HEK293 (cell line): ENCODE measurements around the gene ROR2.

Source experiments
- CTCF ChIA-PET: fragments of 350-600 bp; formaldehyde crosslinking; extraction: SDS; loops from one replicate; lab custom pipeline; 2021; ENCODE audit warnings: antibody characterized with exemption; lab: Yijun Ruan, JAX
- POLR2A ChIA-PET: fragments of 300-600 bp; formaldehyde crosslinking; extraction: SDS; loops from one replicate; lab custom pipeline; 2020; ENCODE audit warnings: antibody characterized with exemption, inconsistent platforms; lab: Yijun Ruan, JAX
- H3K27ac ChIP-seq: fragments of 200-500 bp; sonication (Bioruptor generic); 2 replicates; pipeline ENCODE4 v1.5.1; 2014; ENCODE audit warnings: low read depth, low read length, control low read depth, inconsistent platforms; ENCODE audit errors: extremely low read depth
- H3K36me3 ChIP-seq, 2 experiments: fragments of 200-500 bp in 1 of 2; sonication (Bioruptor generic) in 1 of 2; 1 replicate in 1 of 2; 2 replicates in 1 of 2; pipeline ENCODE4 v1.5.1; 2014 to 2017; ENCODE audit warnings: inconsistent platforms in 2 of 2, low read length in 2 of 2; ENCODE audit not compliant: control insufficient read depth in 2 of 2, insufficient read depth in 1 of 2
- H3K4me1 ChIP-seq: fragments of 200-500 bp; sonication (Bioruptor generic); 2 replicates; pipeline ENCODE4 v1.5.1; 2014; ENCODE audit warnings: mild to moderate bottlenecking, low read length, inconsistent platforms; ENCODE audit not compliant: control insufficient read depth, insufficient read depth
- H3K4me3 ChIP-seq: 2 replicates; pipeline ENCODE4 v1.5.1; 2011; ENCODE audit warnings: low read depth, mild to moderate bottlenecking, control low read depth, low read length, moderate library complexity
- H3K9me3 ChIP-seq: fragments of 200-500 bp; sonication (Bioruptor generic); 2 replicates; pipeline ENCODE4 v1.5.1; 2014; ENCODE audit warnings: low read depth, low read length, inconsistent platforms; ENCODE audit not compliant: control insufficient read depth, insufficient read depth
- HOXD13 ChIP-seq: sonication (generic); formaldehyde crosslinking; IDR thresholded peaks from 2 replicates; pipeline ENCODE4 v1.8.0; 2022; ENCODE audit warnings: missing genetic modification reagents, borderline replicate concordance
- KLF1 ChIP-seq: fragments of 450-650 bp; formaldehyde crosslinking; IDR thresholded peaks from 2 replicates; pipeline ENCODE4 v1.5.1; 2016; ENCODE audit warnings: missing biosample characterization, missing genetic modification characterization
- MEIS1 ChIP-seq: sonication (generic); formaldehyde crosslinking; IDR thresholded peaks from 2 replicates; pipeline ENCODE4 v1.8.1; 2022; ENCODE audit warnings: missing genetic modification reagents, mild to moderate bottlenecking, borderline replicate concordance
- MZF1 ChIP-seq: fragments of 450-650 bp; formaldehyde crosslinking; IDR thresholded peaks from 2 replicates; pipeline ENCODE4 v1.5.1; 2017; ENCODE audit warnings: missing biosample characterization, missing genetic modification characterization, borderline replicate concordance
- SALL2 ChIP-seq: fragments of 450-650 bp; formaldehyde crosslinking; IDR thresholded peaks from 2 replicates; pipeline ENCODE4 v1.5.0; 2017; ENCODE audit warnings: missing biosample characterization, mild to moderate bottlenecking, missing genetic modification characterization, borderline replicate concordance
- SCRT1 ChIP-seq: fragments of 450-650 bp; formaldehyde crosslinking; IDR thresholded peaks from 2 replicates; pipeline ENCODE4 v1.5.1; 2016; ENCODE audit warnings: missing biosample characterization, missing genetic modification characterization, borderline replicate concordance
- TRIM28 ChIP-seq: IDR thresholded peaks from 2 replicates; pipeline ENCODE4 v1.6.1; 2011; ENCODE audit warnings: low read length, control low read depth, borderline replicate concordance
- YY2 ChIP-seq: fragments of 450-650 bp; formaldehyde crosslinking; IDR thresholded peaks from 2 replicates; pipeline ENCODE4 v1.5.1; 2016; ENCODE audit warnings: missing biosample characterization, missing genetic modification characterization
- ZBTB21 ChIP-seq: fragments of 450-650 bp; formaldehyde crosslinking; IDR thresholded peaks from 2 replicates; pipeline ENCODE4 v1.5.1; 2017; ENCODE audit warnings: missing biosample characterization, missing genetic modification characterization
- ZEB2 ChIP-seq: fragments of 450-650 bp; formaldehyde crosslinking; IDR thresholded peaks from 2 replicates; pipeline ENCODE4 v1.5.1; 2016; ENCODE audit warnings: missing biosample characterization, missing genetic modification characterization
- ZNF140 ChIP-seq: fragments of 450-650 bp; formaldehyde crosslinking; IDR thresholded peaks from 2 replicates; pipeline ENCODE4 v1.5.1; 2016; ENCODE audit warnings: missing biosample characterization, missing genetic modification characterization
- ZNF157 ChIP-seq: fragments of 450-650 bp; formaldehyde crosslinking; IDR thresholded peaks from 2 replicates; pipeline ENCODE4 v1.5.1; 2016; ENCODE audit warnings: missing biosample characterization, missing genetic modification characterization
- ZNF211 ChIP-seq: fragments of 450-650 bp; formaldehyde crosslinking; IDR thresholded peaks from 2 replicates; pipeline ENCODE4 v1.5.1; 2016; ENCODE audit warnings: low read depth, missing biosample characterization, missing genetic modification characterization
- ZNF324 ChIP-seq: fragments of 450-650 bp; formaldehyde crosslinking; IDR thresholded peaks from 2 replicates; pipeline ENCODE4 v1.5.1; 2016; ENCODE audit warnings: missing biosample characterization, missing genetic modification characterization
- ZNF350 ChIP-seq: fragments of 450-650 bp; formaldehyde crosslinking; IDR thresholded peaks from 2 replicates; pipeline ENCODE4 v1.5.0; 2017; ENCODE audit warnings: missing biosample characterization, mild to moderate bottlenecking, missing genetic modification characterization
- ZNF391 ChIP-seq: fragments of 450-650 bp; formaldehyde crosslinking; IDR thresholded peaks from 2 replicates; pipeline ENCODE4 v1.5.1; 2016; ENCODE audit warnings: low read depth, missing biosample characterization, missing genetic modification characterization, borderline replicate concordance
- ZNF473 ChIP-seq: fragments of 450-650 bp; formaldehyde crosslinking; IDR thresholded peaks from 2 replicates; pipeline ENCODE4 v1.5.1; 2017; ENCODE audit warnings: missing biosample characterization, missing genetic modification characterization
- ZNF530 ChIP-seq: fragments of 450-650 bp; formaldehyde crosslinking; IDR thresholded peaks from 2 replicates; pipeline ENCODE4 v1.5.1; 2016; ENCODE audit warnings: low read depth, missing biosample characterization, missing genetic modification characterization
- ZNF571 ChIP-seq: fragments of 450-650 bp; formaldehyde crosslinking; IDR thresholded peaks from 2 replicates; pipeline ENCODE4 v1.5.0; 2017; ENCODE audit warnings: missing biosample characterization, missing genetic modification characterization
- ZNF610 ChIP-seq: fragments of 450-650 bp; formaldehyde crosslinking; IDR thresholded peaks from 2 replicates; pipeline ENCODE4 v1.5.1; 2016; ENCODE audit warnings: missing biosample characterization, missing genetic modification characterization, borderline replicate concordance
- ZNF664 ChIP-seq: fragments of 450-650 bp; formaldehyde crosslinking; IDR thresholded peaks from 2 replicates; pipeline ENCODE4 v1.5.1; 2016; ENCODE audit warnings: missing biosample characterization, missing genetic modification characterization
- ZNF707 ChIP-seq: fragments of 450-650 bp; formaldehyde crosslinking; IDR thresholded peaks from 2 replicates; pipeline ENCODE4 v1.5.1; 2016; ENCODE audit warnings: missing biosample characterization, missing genetic modification characterization
- ZNF768 ChIP-seq: fragments of 450-650 bp; formaldehyde crosslinking; IDR thresholded peaks from 2 replicates; pipeline ENCODE4 v1.5.1; 2018; ENCODE audit warnings: missing biosample characterization, mild to moderate bottlenecking, missing genetic modification characterization
- TF ChIP-seq, protein P1 (sequence below): fragments of 450-650 bp; formaldehyde crosslinking; conservative IDR thresholded peaks from 2 replicates; pipeline ENCODE4 v1.5.1; 2016; ENCODE audit warnings: low read depth, missing biosample characterization, missing genetic modification characterization
- TF ChIP-seq, protein P2 (sequence below): fragments of 450-650 bp; formaldehyde crosslinking; IDR thresholded peaks from 2 replicates; pipeline ENCODE4 v1.5.1; 2017; ENCODE audit warnings: missing biosample characterization, missing genetic modification characterization
- TF ChIP-seq, protein P3 (sequence below): fragments of 450-650 bp; formaldehyde crosslinking; IDR thresholded peaks from 2 replicates; pipeline ENCODE4; 2016; ENCODE audit warnings: missing biosample characterization, missing genetic modification characterization
- TF ChIP-seq, protein P4 (sequence below): fragments of 450-650 bp; formaldehyde crosslinking; IDR thresholded peaks from 2 replicates; pipeline ENCODE4 v1.5.1; 2017; ENCODE audit warnings: missing biosample characterization, missing genetic modification characterization

The ROR2 gene

DNA sequence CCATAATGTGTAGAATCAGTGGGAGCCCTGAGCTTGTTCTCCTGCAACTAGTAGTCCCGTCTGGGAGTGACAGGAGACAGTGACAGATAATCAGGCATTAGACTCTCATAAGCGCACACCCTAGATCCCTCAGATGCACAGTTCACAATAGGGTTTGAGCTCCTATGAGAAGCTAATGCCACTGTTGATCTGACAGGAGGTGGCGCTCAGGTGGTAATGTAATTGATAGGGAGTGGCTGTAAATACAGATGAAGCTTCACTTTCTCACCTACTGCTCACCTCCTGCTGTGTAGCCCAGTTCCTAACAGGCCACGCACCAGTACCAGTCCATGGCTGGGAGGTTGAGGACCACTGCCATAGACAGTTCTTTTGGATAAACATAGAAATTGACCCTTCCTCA, 188.7 kb downstream of the ROR2 start:
- H3K36me3 ChIP-seq, result peaks cover 0 to 3% of the 10 kb centered on the region in 2 experiments; a peak in 1 of 3 replicates
- no peak overlapping the region for H3K27ac ChIP-seq
- ChIA-PET CTCF (interaction anchor here (0.6 to 5.1 kb wide), 5 partner anchors 10 to 291 kb away, joined by 3 to 18 read pairs (median 7); partner anchors contain the start of gene ROR2), POLR2A (no interaction called here)
- H3K4me3 ChIP-seq, result no peak overlapping the region
- H3K9me3 ChIP-seq, result no peaks in the 10 kb centered on the region
- no peak for TF ChIP-seq ZNF664 (tag by site-specific recombination)
- no peak for TF ChIP-seq ZNF768 (tag by site-specific recombination)
- TF ChIP-seq ZBTB21 (tag by site-specific recombination), result no peak
- no peak for TF ChIP-seq ZNF391 (tag by site-specific recombination)
- TF ChIP-seq ZNF610 (tag by site-specific recombination), result no peak
- no peak for TF ChIP-seq ZNF571 (tag by site-specific recombination)
- TF ChIP-seq, protein P1, sequence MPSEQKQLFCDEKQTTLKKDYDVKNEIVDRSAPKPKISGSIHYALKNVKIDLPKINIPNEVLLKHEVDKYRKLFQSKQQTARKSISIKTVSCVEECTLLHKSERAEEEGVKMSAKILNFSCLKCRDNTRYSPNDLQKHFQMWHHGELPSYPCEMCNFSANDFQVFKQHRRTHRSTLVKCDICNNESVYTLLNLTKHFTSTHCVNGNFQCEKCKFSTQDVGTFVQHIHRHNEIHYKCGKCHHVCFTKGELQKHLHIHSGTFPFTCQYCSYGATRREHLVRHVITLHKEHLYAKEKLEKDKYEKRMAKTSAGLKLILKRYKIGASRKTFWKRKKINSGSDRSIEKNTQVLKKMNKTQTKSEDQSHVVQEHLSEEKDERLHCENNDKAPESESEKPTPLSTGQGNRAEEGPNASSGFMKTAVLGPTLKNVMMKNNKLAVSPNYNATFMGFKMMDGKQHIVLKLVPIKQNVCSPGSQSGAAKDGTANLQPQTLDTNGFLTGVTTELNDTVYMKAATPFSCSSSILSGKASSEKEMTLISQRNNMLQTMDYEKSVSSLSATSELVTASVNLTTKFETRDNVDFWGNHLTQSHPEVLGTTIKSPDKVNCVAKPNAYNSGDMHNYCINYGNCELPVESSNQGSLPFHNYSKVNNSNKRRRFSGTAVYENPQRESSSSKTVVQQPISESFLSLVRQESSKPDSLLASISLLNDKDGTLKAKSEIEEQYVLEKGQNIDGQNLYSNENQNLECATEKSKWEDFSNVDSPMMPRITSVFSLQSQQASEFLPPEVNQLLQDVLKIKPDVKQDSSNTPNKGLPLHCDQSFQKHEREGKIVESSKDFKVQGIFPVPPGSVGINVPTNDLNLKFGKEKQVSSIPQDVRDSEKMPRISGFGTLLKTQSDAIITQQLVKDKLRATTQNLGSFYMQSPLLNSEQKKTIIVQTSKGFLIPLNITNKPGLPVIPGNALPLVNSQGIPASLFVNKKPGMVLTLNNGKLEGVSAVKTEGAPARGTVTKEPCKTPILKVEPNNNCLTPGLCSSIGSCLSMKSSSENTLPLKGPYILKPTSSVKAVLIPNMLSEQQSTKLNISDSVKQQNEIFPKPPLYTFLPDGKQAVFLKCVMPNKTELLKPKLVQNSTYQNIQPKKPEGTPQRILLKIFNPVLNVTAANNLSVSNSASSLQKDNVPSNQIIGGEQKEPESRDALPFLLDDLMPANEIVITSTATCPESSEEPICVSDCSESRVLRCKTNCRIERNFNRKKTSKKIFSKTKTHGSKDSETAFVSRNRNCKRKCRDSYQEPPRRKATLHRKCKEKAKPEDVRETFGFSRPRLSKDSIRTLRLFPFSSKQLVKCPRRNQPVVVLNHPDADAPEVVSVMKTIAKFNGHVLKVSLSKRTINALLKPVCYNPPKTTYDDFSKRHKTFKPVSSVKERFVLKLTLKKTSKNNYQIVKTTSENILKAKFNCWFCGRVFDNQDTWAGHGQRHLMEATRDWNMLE (tag by site-specific recombination), result no peak
- TF ChIP-seq, protein P2, sequence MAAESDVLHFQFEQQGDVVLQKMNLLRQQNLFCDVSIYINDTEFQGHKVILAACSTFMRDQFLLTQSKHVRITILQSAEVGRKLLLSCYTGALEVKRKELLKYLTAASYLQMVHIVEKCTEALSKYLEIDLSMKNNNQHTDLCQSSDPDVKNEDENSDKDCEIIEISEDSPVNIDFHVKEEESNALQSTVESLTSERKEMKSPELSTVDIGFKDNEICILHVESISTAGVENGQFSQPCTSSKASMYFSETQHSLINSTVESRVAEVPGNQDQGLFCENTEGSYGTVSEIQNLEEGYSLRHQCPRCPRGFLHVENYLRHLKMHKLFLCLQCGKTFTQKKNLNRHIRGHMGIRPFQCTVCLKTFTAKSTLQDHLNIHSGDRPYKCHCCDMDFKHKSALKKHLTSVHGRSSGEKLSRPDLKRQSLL (tag by site-specific recombination), result no peak
- TF ChIP-seq ZNF157 (tag by site-specific recombination), result no peak
- H3K4me1 ChIP-seq, result no peaks in the 10 kb centered on the region

DNA sequence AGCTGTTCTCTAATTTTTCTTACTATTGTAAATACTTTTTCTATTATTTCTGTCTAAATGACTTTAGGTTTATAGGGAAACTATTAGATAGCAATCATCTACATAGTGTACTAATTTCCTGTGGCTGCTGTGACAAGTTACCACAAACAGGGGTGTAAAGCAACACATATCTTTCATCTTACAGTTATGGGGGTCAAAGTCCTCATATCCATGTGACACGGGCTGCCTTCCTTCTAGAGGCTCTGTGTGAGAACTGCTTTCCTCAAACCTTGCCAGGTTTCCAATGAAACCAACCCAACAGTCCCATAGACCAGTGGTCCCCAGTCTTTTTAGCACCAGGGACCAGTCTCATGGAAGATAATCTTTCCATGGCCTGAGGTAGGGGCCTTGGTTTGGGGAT, 189.1 kb downstream of the ROR2 start:
- TF ChIP-seq ZNF707 (tag by site-specific recombination) (no peak), SALL2 (tag by site-specific recombination) (no peak), ZNF350 (tag by site-specific recombination) (no peak), YY2 (tag by site-specific recombination) (no peak), SCRT1 (tag by site-specific recombination) (no peak), ZNF473 (tag by site-specific recombination) (no peak), MZF1 (tag by site-specific recombination) (no peak), ZNF610 (tag by site-specific recombination) (no peak), KLF1 (no peak), MEIS1 (no peak), HOXD13 (no peak), ZNF530 (tag by site-specific recombination) (no peak), TRIM28 (no peak), ZNF324 (tag by site-specific recombination) (no peak), ZNF140 (no peak), ZNF211 (tag by site-specific recombination) (no peak), ZEB2 (tag by site-specific recombination) (no peak)
- TF ChIP-seq, protein P3, sequence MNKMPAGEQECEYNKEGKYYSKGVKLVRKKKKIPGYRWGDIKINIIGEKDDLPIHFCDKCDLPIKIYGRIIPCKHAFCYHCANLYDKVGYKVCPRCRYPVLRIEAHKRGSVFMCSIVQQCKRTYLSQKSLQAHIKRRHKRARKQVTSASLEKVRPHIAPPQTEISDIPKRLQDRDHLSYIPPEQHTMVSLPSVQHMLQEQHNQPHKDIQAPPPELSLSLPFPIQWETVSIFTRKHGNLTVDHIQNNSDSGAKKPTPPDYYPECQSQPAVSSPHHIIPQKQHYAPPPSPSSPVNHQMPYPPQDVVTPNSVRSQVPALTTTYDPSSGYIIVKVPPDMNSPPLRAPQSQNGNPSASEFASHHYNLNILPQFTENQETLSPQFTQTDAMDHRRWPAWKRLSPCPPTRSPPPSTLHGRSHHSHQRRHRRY, result no peak
- TF ChIP-seq, protein P4, sequence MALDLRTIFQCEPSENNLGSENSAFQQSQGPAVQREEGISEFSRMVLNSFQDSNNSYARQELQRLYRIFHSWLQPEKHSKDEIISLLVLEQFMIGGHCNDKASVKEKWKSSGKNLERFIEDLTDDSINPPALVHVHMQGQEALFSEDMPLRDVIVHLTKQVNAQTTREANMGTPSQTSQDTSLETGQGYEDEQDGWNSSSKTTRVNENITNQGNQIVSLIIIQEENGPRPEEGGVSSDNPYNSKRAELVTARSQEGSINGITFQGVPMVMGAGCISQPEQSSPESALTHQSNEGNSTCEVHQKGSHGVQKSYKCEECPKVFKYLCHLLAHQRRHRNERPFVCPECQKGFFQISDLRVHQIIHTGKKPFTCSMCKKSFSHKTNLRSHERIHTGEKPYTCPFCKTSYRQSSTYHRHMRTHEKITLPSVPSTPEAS, result no peak
- TF ChIP-seq, all 188 proteins: peak for 0
- H3K27ac ChIP-seq, result no peak overlapping the region
- no peaks in the 10 kb centered on the region for H3K9me3 ChIP-seq
- H3K4me3 ChIP-seq, result no peak overlapping the region
- CTCF ChIA-PET, result interaction anchor here (0.6 to 5.1 kb wide), 6 partner anchors 10 to 291 kb away, joined by 3 to 18 read pairs (median 6); partner anchors contain the start of gene ROR2
- POLR2A ChIA-PET, result no interaction called here
- no peaks in the 10 kb centered on the region for H3K4me1 ChIP-seq
- H3K36me3 ChIP-seq, result peaks cover 0 to 3% of the 10 kb centered on the region in 2 experiments; a peak in 1 of 3 replicates
